ENCODE data around the gene ZFAND3. TPM values are rescaled to one million over a fixed set of nuclear protein-coding genes. Genes with fewer than 3 reads are reported as not detected.

The ZFAND3 gene
- total and polyA plus RNA-seq, 2 of the 4 experiments (the other 2 are of a cell fraction), result 10.9 to 26.7 TPM

GRCh38 chr6:37897818-37898515, 78.4 kb downstream of the ZFAND3 start:
- Histone ChIP-seq H4K5ac (ENCODE audit: low read depth, low read length) (no peak overlapping the region), H3K27ac (ENCODE audit: insufficient read depth, low read length) (no peak overlapping the region), H3K9me3 (ENCODE audit: control insufficient read depth, insufficient read depth, low read length) (no peaks in the 10 kb centered on the region), H4K91ac (ENCODE audit: insufficient read depth, low read depth, low read length) (no peak overlapping the region), H3K4me3 (ENCODE audit: insufficient read depth, low read depth, low read length) (no peak overlapping the region), H2BK120ac (ENCODE audit: low read depth, low read length) (no peak overlapping the region), H2AK9ac (replicated peaks; ENCODE audit: low read depth, low read length, poor library complexity) (no peak overlapping the region), H2AK5ac (ENCODE audit: low read depth, low read length) (no peak overlapping the region), H3K18ac (ENCODE audit: low read depth, low read length) (no peak overlapping the region), H4K8ac (ENCODE audit: low read depth in 2 of 2, low read length in 2 of 2) (no peak overlapping the region), H3K23ac (ENCODE audit: low read depth, low read length) (no peak overlapping the region), H2AFZ (replicated peaks; ENCODE audit: low read length, poor library complexity) (no peak overlapping the region), H3K9ac (ENCODE audit: low read depth, low read length) (no peak overlapping the region), H2BK15ac (ENCODE audit: low read depth, low read length) (no peak overlapping the region), H3K9me1 (ENCODE audit: insufficient read depth, low read length) (peaks cover 13% of the 10 kb centered on the region), H3K4me2 (ENCODE audit: low read depth, low read length) (no peak overlapping the region), H2BK5ac (ENCODE audit: low read depth, low read length, poor library complexity, severe bottlenecking) (no peak overlapping the region), H3K36me3 (ENCODE audit: control insufficient read depth, insufficient read depth, low read length) (no peaks in the 10 kb centered on the region), H3K56ac (ENCODE audit: extremely low read depth, insufficient read depth, low read length) (no peak overlapping the region), H4K20me1 (ENCODE audit: insufficient read depth, low read length) (peaks cover 75% of the 10 kb centered on the region), H3K4me1 (ENCODE audit: control insufficient read depth, insufficient read depth, low read length) (no peaks in the 10 kb centered on the region), H2BK20ac (ENCODE audit: low read depth, low read length) (no peak overlapping the region), H3K79me1 (ENCODE audit: low read depth in 1 of 2, low read length in 2 of 2) (peaks cover 20 to 74% of the 10 kb centered on the region in 2 experiments; a peak in 3 of 4 replicates), H3K4ac (ENCODE audit: low read depth, low read length) (no peak overlapping the region), H3K27me3 (ENCODE audit: control insufficient read depth, insufficient read depth, low read length) (no peaks in the 10 kb centered on the region), H3K14ac (replicated peaks; ENCODE audit: low read depth, low read length) (no peak overlapping the region)
- no peak for ATAC-seq (ENCODE audit: low read depth)
- intact Hi-C loops (cut with micrococcal nuclease), result no loop called here
- dilution Hi-C loops (cut with HindIII; ENCODE audit: low sequenced_read_pairs, unreplicated experiment), result no loop called here
- no peak for DNase-seq
- ChIA-PET CTCF (interaction anchor here (0.6 to 1.2 kb wide), 2 partner anchors 193 to 206 kb away, joined by 3 to 6 read pairs; no protein-coding TSS in a partner anchor), POLR2A (ENCODE audit: unreplicated experiment) (interaction anchor here (0.6 kb wide), 1 partner anchor 60 kb away, joined by 11 read pairs; no protein-coding TSS in a partner anchor)
- in situ Hi-C loops (cut with MboI; ENCODE audit: low sequenced_read_pairs), result no loop called here
- no TSS peak for BruUV-seq (replicated peaks)
- no CpG with 5 or more reads among the region's 4 CpGs for WGBS, 2 experiments (ENCODE audit: extremely low coverage in 2 of 2, insufficient read length in 1 of 2)
- no peak for TF ChIP-seq RFX5 (IDR thresholded peaks at IDR 0.05; ENCODE audit: low read depth, low read length)
- no peak for TF ChIP-seq NFE2L2 (IDR thresholded peaks at IDR 0.05; ENCODE audit: low read depth, low read length)
- TF ChIP-seq POLR2A (IDR thresholded peaks at IDR 0.05; ENCODE audit: low read depth, low read length), result no peak
- no peak for TF ChIP-seq RAD21 (IDR thresholded peaks at IDR 0.05; ENCODE audit: low read length)
- TF ChIP-seq USF2 (IDR thresholded peaks at IDR 0.05; ENCODE audit: low read depth, low read length), result no peak
- TF ChIP-seq MAFK (IDR thresholded peaks at IDR 0.05; ENCODE audit: low read depth, low read length), result no peak
- no peak for TF ChIP-seq MAZ (IDR thresholded peaks at IDR 0.05; ENCODE audit: borderline replicate concordance, low read depth, low read length)
- TF ChIP-seq ELK1 (IDR thresholded peaks at IDR 0.05; ENCODE audit: borderline replicate concordance, low read depth, low read length), result no peak
- TF ChIP-seq MXI1 (IDR thresholded peaks at IDR 0.05; ENCODE audit: borderline replicate concordance, low read depth, low read length), result no peak

Measured in IMR-90 (cell line).